ENCODE measurements around the gene DPH1. TPM values are rescaled to one million over a fixed set of nuclear protein-coding genes. Genes with fewer than 3 reads are reported as not detected.

DPH1 gene
- polyA plus RNA-seq, 3 donors from 2014 or later, result 18.6 to 26.4 (median 21.4) TPM

DNA sequence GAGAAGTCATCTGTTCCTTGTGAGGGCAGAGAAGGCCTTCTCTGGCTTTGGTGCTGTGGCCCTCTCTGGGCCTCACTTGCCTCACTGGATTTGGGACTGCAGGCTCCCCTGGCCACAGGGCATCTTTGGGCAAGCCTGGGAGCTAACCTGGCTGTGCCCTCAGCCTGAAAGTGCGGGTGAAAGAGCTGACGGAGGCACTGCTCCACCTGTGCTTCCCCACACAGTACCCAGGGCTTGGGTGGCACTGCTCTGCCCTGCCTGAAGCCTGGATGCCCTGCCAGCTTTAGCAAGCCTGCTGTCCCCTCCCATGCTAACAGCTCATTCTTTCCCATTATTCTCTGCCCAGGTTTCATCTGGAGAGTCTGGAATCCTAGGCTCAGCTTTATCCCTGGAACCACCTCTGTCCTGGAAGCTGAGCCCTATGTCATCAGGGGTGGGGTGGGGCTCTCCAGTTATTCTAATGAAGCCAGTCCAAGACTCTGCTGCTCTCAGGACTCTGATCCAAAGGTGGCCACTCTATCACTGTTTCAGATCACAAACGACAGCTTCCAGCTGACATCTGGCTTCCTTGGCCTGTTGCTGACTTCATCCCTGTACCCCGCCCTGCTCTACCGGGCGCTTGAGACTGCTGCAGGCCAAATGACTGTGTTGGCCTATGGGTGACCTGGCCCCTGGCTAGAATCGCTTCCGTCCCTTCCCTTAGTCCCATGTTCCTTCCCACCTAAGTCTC is 54.2 kb downstream of the DPH1 start:
- H3K4me1 Mint-ChIP-seq, result peaks cover 55 to 73% of the 10 kb centered on the region in 2 donors

GRCh38 chr17:2084766-2085647 is 55.1 kb downstream of the DPH1 start:
- peak overlapping the region in 1 of 5 donors; percentile 12 for H3K4me3 Mint-ChIP-seq
- no peak for DNase-seq
- peaks cover 64 to 81% of the 10 kb centered on the region in 2 donors for H3K4me1 Mint-ChIP-seq
- peaks cover 0 to 10% (median 4%) of the 10 kb centered on the region in 3 donors for H3K27me3 Mint-ChIP-seq (ENCODE audit: low read depth in 3 of 3)
- H3K9me3 Mint-ChIP-seq, result no peaks in the 10 kb centered on the region
- H3K36me3 Mint-ChIP-seq, result peaks cover 0 to 22% (median 7%) of the 10 kb centered on the region in 3 donors
- H3K27ac Mint-ChIP-seq, result peak overlapping the region in 5 of 6 donors; percentile 0 to 88 (median 63)

More for the DNA sequence above, 54.2 kb downstream of the DPH1 start:
- peaks cover 0 to 5% (median 4%) of the 10 kb centered on the region in 3 donors for H3K27me3 Mint-ChIP-seq (ENCODE audit: low read depth in 3 of 3)
- peaks cover 0 to 22% (median 7%) of the 10 kb centered on the region in 3 donors for H3K36me3 Mint-ChIP-seq
- peak overlapping the region; percentile 8 to 90 (median 76) for H3K27ac Mint-ChIP-seq
- peak overlapping the region in 1 of 5 donors; percentile 12 for H3K4me3 Mint-ChIP-seq
- H3K9me3 Mint-ChIP-seq, result no peaks in the 10 kb centered on the region
- DNase-seq, result no peak

DNA sequence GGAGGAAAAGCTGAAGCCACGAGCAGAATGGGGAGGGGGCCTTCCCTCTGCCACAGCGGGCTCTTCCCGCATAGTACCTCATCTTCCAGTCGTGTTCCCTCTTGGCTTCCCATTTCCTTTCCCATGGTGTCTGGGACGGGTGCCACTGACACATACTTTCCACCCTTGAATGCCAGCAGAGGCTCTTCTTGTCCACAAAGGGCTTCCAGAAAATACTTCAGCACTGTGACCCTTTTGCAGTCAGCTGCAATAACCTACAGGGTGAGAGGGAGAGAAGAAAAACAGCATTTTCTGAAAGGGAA is 55.6 kb downstream of the DPH1 start:
- H3K4me1 Mint-ChIP-seq, result peaks cover 69 to 87% of the 10 kb centered on the region in 2 donors
- no peak overlapping the region for H3K4me3 Mint-ChIP-seq
- no peak for DNase-seq
- peaks cover 0 to 10% (median 4%) of the 10 kb centered on the region in 3 donors for H3K27me3 Mint-ChIP-seq (ENCODE audit: low read depth in 3 of 3)
- H3K27ac Mint-ChIP-seq, result peak overlapping the region in 1 of 6 donors; percentile 30
- H3K36me3 Mint-ChIP-seq, result peaks cover 0 to 22% (median 7%) of the 10 kb centered on the region in 3 donors
- H3K9me3 Mint-ChIP-seq, result no peaks in the 10 kb centered on the region

GRCh38 chr17:2086306-2086705 is 56.4 kb downstream of the DPH1 start:
- Mint-ChIP-seq H3K27ac (peak overlapping the region in 1 of 6 donors; percentile 92), H3K4me1 (peaks cover 72 to 86% of the 10 kb centered on the region in 2 donors), H3K36me3 (peaks cover 0 to 19% (median 11%) of the 10 kb centered on the region in 3 donors), H3K4me3 (no peak overlapping the region), H3K9me3 (no peaks in the 10 kb centered on the region), H3K27me3 (ENCODE audit: low read depth in 3 of 3) (peaks cover 0 to 10% (median 4%) of the 10 kb centered on the region in 3 donors)
- DNase-seq, result no peak

DNA sequence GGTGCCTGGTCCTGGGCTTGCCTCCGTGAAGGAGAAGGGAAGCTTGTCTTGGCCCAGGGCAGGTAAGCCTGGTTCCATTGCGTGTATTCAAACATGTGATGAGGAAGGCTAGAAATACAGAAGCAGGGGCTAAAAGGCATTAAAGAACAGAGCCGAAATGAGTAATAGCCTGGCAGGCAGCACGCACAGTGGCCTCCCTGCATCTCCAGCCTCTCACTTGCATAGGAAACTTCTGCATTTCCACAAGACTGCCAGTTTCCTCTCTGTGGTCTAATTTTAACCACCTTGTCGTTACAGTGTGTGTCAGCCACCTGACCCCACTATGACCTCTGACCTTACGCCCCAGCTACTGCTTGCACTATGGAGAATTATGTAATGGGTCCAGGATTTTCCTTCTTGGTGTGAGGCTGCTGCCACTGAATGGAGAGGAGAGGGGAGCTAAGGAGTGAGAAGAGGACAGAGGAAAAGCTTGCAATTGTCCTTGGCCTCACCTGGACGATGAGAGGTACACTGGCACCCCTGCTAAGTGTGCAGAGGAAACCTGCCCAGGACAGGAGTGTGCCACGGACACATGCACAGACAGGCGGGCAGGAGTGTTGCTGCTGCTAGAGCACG is 57.8 kb downstream of the DPH1 start:
- Mint-ChIP-seq H3K36me3 (peaks cover 5 to 10% (median 8%) of the 10 kb centered on the region in 3 donors), H3K9me3 (no peaks in the 10 kb centered on the region), H3K4me1 (peaks cover 64 to 72% of the 10 kb centered on the region in 2 donors), H3K27me3 (ENCODE audit: low read depth in 3 of 3) (peaks cover 0 to 8% (median 0%) of the 10 kb centered on the region in 3 donors), H3K27ac (peak overlapping the region; percentile 54 to 92 (median 80)), H3K4me3 (peak overlapping the region; percentile 28 to 65 (median 31))
- peak; percentile 41 to 47 (median 46) for DNase-seq

- Mint-ChIP-seq H3K4me3 (peak overlapping the region; percentile 92 to 99 (median 98)), H3K9me3 (no peaks in the 10 kb centered on the region), H3K27ac (peak overlapping the region; percentile 92 to 99 (median 98))
Observed at GRCh38 chr17:2089021-2089422, 59.1 kb downstream of the DPH1 start.

DNA sequence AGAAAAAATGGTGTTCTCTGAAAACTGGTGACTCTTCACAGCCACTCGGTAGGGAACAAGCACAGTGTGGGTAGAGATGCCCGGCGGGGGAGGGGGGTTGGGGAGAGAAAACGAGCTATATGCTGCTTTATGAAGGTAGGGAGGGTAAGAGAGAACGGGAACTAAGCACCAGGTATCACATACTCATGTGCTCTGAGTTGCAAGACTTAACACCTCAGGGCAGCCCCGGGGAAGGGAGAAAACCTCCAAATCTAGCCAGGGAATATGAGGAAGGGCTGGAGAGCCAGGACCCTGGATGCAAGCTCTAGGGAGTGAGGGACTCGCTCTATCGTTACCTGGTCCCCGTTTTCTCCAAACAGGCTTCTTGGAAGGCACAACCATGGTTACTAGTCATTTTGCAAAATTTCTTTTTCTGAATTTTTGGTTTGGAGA is 60.3 kb downstream of the DPH1 start:
- peaks cover 49 to 51% of the 10 kb centered on the region in 2 donors for H3K4me1 Mint-ChIP-seq
- peaks cover 0 to 6% (median 0%) of the 10 kb centered on the region in 3 donors for H3K27me3 Mint-ChIP-seq (ENCODE audit: low read depth in 3 of 3)
- H3K27ac Mint-ChIP-seq, result peak overlapping the region; percentile 92 to 99 (median 98)
- peak overlapping the region; percentile 92 to 99 (median 98) for H3K4me3 Mint-ChIP-seq
- no peak for DNase-seq
- H3K9me3 Mint-ChIP-seq, result no peaks in the 10 kb centered on the region
- peaks cover 0 to 11% (median 5%) of the 10 kb centered on the region in 3 donors for H3K36me3 Mint-ChIP-seq

More at GRCh38 chr17:2089021-2089422, 59.1 kb downstream of the DPH1 start:
- DNase-seq, result no peak
- peaks cover 51 to 59% of the 10 kb centered on the region in 2 donors for H3K4me1 Mint-ChIP-seq
- H3K36me3 Mint-ChIP-seq, result peaks cover 3 to 11% (median 5%) of the 10 kb centered on the region in 3 donors
- H3K27me3 Mint-ChIP-seq (ENCODE audit: low read depth in 3 of 3), result peaks cover 0 to 8% (median 0%) of the 10 kb centered on the region in 3 donors

DNA sequence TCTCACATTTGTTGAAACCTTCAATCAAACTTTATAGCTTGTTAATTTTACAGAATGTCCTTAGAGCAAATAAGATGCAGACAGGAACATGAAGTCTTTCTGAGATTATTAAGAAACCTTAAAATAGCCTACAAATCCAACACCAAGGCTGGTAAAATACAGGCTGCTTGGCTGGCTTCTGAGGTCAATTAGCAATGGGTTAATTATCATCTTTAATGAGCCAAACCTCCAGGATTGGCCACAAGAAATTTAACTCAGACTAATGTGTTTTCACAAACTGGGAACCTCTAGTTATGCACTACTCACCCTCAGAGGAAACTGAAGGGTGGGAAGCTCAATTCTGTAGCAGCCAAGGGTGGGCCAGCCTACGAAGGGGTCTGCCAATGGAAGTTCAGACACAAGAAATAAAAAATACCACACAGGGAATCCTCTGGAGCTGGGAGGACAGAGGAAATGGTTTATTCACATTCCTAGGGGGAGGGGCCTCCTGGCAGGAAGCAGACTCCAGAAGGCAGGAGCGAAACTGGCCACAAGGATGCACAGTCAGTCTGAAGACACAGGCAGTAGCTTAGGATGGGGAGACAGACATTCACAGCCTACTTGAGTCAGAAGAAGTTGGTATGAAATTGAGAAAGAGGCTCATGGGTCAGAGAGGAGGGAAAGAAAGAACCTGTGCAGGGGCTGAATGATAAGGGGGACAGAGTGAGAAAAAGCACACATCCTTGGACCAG is 61.0 kb downstream of the DPH1 start:
- H3K27me3 Mint-ChIP-seq (ENCODE audit: low read depth in 3 of 3), result peaks cover 0 to 6% (median 0%) of the 10 kb centered on the region in 3 donors
- H3K9me3 Mint-ChIP-seq, result no peaks in the 10 kb centered on the region
- peak overlapping the region in 4 of 5 donors; percentile 92 to 99 (median 98) for H3K4me3 Mint-ChIP-seq
- H3K4me1 Mint-ChIP-seq, result peaks cover 47 to 51% of the 10 kb centered on the region in 2 donors
- peak overlapping the region in 4 of 6 donors; percentile 23 to 98 (median 95) for H3K27ac Mint-ChIP-seq
- H3K36me3 Mint-ChIP-seq, result peaks cover 0 to 11% (median 5%) of the 10 kb centered on the region in 3 donors
- no peak for DNase-seq

DNA sequence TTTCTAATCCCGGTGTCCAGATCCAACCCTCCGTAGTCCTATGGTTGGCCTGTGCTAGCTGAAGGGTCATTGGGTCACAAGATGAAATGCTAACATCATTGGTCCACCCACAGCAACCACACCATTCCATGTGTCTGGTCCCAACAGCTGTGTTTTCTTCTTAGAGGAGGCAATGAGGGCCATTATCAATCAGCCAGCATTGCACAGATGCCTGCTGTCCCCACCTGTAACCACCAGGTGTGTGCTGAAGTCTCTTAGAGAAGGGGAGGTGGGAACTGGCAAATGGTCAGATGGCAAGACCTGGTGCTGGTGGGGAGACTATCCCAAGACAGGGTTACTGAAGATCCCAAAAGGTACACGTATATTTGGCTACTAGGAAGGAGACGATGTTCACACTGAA is 62.3 kb downstream of the DPH1 start:
- no peak for DNase-seq
- Mint-ChIP-seq H3K36me3 (peaks cover 0 to 11% (median 5%) of the 10 kb centered on the region in 3 donors), H3K4me3 (peak overlapping the region in 1 of 5 donors; percentile 29), H3K27me3 (ENCODE audit: low read depth in 3 of 3) (peaks cover 0 to 6% (median 0%) of the 10 kb centered on the region in 3 donors), H3K27ac (peak overlapping the region in 3 of 6 donors; percentile 6 to 42 (median 33)), H3K4me1 (peaks cover 38 to 46% of the 10 kb centered on the region in 2 donors), H3K9me3 (no peaks in the 10 kb centered on the region)

DNA sequence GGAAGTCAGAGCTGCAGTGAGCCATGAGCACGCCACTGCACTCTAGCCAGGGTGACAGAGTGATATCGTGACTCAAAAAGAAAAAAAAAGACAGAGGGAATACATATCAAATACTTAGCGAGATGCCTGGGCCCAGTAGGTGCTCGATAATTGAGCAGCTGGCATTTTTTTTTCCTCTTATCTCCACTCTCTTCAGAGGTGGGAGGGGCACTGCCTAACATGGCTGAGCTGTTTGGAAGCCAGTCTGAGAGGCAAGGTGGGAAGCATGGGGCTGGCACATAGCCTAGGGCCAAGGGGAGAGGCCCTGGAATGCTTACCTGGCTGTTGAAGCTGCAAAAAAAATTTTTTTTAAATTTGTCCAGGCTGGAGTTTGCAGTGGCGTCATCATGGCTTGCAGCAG is 63.4 kb downstream of the DPH1 start:
- DNase-seq, result no peak
- Mint-ChIP-seq H3K27ac (no peak overlapping the region), H3K27me3 (ENCODE audit: low read depth in 3 of 3) (peaks cover 0 to 6% (median 2%) of the 10 kb centered on the region in 3 donors), H3K4me3 (no peak overlapping the region), H3K4me1 (peaks cover 27 to 35% of the 10 kb centered on the region in 2 donors), H3K9me3 (no peaks in the 10 kb centered on the region), H3K36me3 (peaks cover 4 to 11% (median 5%) of the 10 kb centered on the region in 3 donors)

Data from immature natural killer cell (primary cell).